ENCODE data around the gene FBXO40.
A peak's percentile ranks its signal among the peaks of the same experiment; 100 is the strongest.

FBXO40 gene

DNA sequence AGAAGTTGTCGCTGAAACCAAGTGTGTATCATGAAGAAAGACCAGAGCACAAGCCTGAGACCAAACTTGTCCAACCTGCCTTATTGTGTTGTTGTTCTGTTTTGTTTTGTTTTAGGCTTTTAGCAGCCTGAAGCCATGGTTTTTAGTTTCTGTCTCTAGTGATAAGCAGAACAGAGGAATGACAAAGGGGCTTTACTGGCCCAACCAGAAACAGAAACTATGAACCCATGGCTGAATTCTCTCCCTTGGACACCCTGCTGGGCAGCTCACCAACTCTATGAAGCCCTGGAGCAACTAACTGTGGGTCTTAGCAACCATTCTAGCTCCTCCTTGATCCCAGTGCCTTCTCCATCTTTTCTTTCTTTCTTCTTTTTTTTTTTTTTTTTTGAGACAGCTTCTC, 37.2 kb downstream of the FBXO40 start:
- H3K4me3 ChIP-seq (replicated peaks in 1 of 2; ENCODE audit: low read depth in 2 of 2, low read length in 2 of 2): no peak overlapping the region
- TF ChIP-seq CTCF (IDR thresholded peaks at IDR 0.05; ENCODE audit: low read depth, low read length): no peak
- DNase-seq (ENCODE audit: low read depth in 2 of 2): no peak

GRCh38 chr3:121637922-121638321, 44.7 kb downstream of the FBXO40 start:
- no peak for DNase-seq (ENCODE audit: low read depth in 2 of 2)
- TF ChIP-seq CTCF (IDR thresholded peaks at IDR 0.05; ENCODE audit: low read depth, low read length): no peak
- H3K4me3 ChIP-seq (replicated peaks in 1 of 2; ENCODE audit: low read depth in 2 of 2, low read length in 2 of 2): no peak overlapping the region

- no peak for DNase-seq (ENCODE audit: low read depth in 2 of 2)
Measured at GRCh38 chr3:121641127-121641526, 47.9 kb downstream of the FBXO40 start.

GRCh38 chr3:121642601-121643314, 49.6 kb downstream of the FBXO40 start:
- DNase-seq (ENCODE audit: low read depth in 2 of 2): no peak
- H3K4me3 ChIP-seq (replicated peaks in 1 of 2; ENCODE audit: low read depth in 2 of 2, low read length in 2 of 2): no peak overlapping the region
- no peak for TF ChIP-seq CTCF (IDR thresholded peaks at IDR 0.05; ENCODE audit: low read depth, low read length)

More at GRCh38 chr3:121641127-121641526, 47.9 kb downstream of the FBXO40 start:
- TF ChIP-seq CTCF (IDR thresholded peaks at IDR 0.05; ENCODE audit: low read depth, low read length): no peak
- H3K4me3 ChIP-seq (replicated peaks in 1 of 2; ENCODE audit: low read depth in 2 of 2, low read length in 2 of 2): no peak overlapping the region

GRCh38 chr3:121645054-121645453, 51.9 kb downstream of the FBXO40 start:
- no peak for DNase-seq (ENCODE audit: low read depth in 2 of 2)
- no peak for TF ChIP-seq CTCF (IDR thresholded peaks at IDR 0.05; ENCODE audit: low read depth, low read length)
- no peak overlapping the region for H3K4me3 ChIP-seq (replicated peaks in 1 of 2; ENCODE audit: low read depth in 2 of 2, low read length in 2 of 2)

DNA sequence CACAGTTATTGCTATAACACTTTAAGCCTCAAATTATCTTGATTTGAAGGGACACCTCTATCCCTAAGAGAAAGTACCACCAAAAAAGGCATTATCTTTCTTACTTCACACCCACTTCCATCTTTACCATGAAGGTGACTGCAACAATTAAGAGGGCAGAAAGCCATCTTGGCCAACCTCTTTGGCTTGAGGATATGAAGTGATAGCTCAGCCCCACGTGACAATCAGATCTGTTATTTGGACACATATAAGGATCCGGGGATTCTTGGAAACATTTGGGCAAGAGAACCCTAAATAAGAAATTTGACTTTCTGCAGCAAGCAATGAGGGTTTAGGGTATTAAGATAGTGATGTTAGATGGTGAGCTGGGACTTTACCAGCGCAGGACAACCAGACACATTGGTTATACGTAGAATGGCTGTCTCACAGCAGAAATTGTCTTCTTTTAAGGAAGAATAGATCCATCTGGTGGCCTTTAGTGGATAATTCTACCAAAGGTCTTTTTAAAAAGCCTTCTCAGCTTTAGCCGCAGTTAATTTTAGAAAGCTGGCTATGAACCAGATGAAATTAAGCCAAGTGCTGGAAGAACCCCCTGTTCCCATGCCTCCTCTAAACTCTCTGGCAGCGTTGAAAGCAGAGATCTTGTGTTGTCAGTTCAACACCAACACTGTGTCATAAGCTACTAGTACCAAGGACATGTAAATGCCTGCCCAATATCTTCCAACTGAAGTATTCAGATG, 55.2 kb downstream of the FBXO40 start:
- H3K4me3 ChIP-seq (replicated peaks in 1 of 2; ENCODE audit: low read depth in 2 of 2, low read length in 2 of 2): no peak overlapping the region
- TF ChIP-seq CTCF (IDR thresholded peaks at IDR 0.05; ENCODE audit: low read depth, low read length): no peak
- peak; percentile 41 to 73 for DNase-seq (ENCODE audit: low read depth in 2 of 2)
